LNCAP (cell line): ENCODE data around the gene SOX11.

Source experiments
- TF ChIP-seq, protein P1 (sequence below): fragments of 450-650 bp; IDR thresholded peaks from 2 replicates; pipeline ENCODE4 v1.5.1; 2017; ENCODE audit warnings: mild to moderate bottlenecking

Gene SOX11

DNA sequence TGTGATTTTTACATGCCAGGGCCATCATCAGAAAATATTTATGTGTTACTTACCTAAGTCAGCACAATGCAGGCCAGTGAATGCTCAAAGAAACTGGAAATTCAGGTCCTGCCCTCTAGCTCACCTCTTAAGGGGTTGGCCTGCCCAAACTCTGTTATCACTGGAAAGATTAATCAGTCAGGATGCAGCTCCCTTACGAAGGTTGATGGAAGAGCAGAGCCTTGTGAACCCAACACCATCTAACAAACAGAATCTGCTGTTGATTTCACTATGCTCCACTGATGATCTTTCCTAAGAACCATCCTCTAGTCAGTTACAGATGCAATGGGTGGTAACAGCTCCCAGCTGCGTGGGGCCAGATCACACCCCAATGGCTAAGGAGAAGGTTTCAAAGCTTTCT lies 38.2 kb downstream of the SOX11 start:
- TF ChIP-seq, protein P1, sequence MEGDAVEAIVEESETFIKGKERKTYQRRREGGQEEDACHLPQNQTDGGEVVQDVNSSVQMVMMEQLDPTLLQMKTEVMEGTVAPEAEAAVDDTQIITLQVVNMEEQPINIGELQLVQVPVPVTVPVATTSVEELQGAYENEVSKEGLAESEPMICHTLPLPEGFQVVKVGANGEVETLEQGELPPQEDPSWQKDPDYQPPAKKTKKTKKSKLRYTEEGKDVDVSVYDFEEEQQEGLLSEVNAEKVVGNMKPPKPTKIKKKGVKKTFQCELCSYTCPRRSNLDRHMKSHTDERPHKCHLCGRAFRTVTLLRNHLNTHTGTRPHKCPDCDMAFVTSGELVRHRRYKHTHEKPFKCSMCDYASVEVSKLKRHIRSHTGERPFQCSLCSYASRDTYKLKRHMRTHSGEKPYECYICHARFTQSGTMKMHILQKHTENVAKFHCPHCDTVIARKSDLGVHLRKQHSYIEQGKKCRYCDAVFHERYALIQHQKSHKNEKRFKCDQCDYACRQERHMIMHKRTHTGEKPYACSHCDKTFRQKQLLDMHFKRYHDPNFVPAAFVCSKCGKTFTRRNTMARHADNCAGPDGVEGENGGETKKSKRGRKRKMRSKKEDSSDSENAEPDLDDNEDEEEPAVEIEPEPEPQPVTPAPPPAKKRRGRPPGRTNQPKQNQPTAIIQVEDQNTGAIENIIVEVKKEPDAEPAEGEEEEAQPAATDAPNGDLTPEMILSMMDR, result no peak

DNA sequence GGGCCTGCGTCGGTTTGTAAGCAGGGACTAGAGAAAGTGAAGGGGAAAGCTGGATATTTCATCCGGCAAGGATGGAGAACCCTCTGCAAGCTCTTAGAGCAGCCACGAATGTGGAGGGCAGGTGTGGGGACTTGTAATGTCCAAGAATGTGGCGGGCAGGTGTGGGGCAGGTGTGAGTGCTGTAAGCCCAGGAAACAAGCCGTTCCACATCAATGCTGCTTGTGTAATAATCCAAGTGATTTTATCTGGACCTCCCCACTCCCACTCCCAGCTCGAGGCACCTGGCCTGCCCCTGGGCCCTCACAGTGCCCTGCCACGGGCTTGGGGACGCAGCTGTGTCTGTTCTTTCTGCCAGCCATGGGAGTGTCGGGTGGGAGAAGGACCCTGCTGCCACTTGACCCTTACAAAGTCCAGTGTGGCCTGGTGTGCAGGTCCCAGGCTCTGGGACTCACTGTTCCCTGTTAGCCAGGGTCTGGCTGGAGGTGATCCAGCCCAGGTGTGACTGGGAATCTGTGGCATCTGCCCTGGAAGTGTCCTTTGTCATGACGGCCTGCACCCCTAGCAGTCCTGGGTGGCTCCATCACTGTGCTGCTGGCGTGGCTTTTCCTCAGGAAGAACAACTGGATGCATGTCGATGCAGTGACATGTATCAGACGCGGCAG lies 42.8 kb downstream of the SOX11 start:
- TF ChIP-seq, protein P1, result no peak

DNA sequence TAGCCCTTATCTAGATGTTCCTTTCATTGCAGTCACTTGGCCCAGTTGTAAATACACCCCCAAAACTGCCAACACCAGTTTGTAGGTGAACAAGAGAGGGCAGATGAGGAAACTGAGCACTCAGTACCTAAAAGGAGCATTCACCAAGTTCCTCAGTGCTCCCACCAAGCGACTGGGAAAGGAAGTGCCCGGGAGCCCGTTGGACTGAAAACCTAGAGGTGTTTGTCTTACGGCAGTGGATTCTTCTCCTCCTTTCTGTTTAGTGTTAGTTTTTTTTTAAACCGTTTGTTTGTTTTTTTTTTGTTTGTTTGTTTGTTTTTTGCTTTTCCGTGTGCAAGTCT lies 43.3 kb downstream of the SOX11 start:
- TF ChIP-seq, protein P1, result no peak

DNA sequence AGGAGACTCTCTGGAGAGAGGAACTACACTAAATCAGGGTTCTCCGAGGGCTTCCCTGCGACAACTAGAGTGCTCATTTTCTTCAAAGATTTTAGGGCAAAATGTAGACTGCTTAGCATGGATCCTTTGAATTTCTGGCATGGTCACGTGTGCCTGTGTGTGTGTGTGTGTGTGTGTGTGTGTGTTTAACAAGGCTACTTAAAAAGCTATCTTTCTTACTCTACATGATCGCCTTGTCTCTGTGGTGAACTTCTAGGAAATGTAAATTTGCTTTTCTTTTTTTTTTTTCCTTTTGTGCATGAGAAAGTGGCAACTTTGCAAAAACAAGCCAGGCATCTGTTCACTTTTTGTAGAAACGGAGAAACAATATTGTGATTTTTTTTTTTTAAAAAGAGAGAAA lies 43.9 kb downstream of the SOX11 start:
- TF ChIP-seq, protein P1, result no peak

DNA sequence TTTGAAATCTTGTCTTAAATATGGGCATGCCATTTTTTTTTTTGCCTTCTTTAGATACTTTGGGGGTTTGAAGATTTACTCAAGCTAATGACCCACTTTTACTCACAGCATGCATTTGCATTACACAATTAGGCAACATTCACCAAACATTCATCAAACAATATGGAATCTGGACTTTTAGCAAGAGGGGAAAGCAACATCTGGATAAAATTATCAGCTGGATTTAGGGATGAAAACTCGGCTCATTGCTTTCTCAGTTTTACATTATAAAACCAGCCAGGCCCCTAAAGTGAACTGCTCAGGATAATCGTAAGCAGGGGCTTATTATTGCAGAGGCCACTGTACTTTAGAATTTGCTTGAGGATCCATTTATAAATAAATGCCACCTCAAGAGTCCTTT lies 44.7 kb downstream of the SOX11 start:
- TF ChIP-seq, protein P1, result no peak

DNA sequence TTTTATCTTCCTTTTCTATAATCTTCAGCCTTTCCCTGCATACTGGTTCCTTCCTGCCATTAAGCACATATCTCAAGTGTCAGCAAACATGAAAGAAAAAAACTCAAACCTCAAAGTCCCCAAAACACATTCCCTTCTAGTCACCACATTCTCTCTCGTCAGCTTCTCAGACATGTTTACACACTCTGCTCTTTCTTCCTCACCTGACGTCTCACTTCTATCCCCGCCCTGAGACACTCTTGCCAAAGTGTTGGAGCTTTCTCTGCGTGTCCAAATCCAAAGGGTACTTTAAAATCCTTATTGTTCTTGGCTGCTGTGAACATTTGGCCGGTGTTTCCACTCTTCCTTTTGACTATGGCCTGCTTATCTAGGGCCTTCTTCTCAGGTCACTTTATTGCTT lies 47.9 kb downstream of the SOX11 start:
- TF ChIP-seq, protein P1, result no peak

DNA sequence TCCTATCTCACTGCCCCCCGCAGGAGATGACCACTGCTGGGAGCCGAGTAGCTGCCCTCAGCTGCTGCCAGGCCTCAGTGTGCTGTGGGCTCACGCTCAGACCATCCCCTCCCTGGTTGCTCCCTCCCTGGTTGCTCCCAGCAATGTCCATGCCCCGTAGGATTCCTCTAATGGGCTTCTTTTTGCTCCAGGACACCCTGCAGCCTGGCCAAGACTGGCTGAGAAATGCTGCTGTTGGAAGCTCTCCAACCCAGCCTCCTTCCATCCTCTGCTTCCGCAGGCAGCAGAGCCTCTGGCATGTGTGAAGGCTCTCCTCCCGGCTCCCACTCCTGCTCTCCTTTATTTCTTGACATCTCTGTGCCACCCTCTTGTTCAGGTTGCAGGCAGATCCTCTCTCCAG lies 48.6 kb downstream of the SOX11 start:
- TF ChIP-seq, protein P1, result no peak

DNA sequence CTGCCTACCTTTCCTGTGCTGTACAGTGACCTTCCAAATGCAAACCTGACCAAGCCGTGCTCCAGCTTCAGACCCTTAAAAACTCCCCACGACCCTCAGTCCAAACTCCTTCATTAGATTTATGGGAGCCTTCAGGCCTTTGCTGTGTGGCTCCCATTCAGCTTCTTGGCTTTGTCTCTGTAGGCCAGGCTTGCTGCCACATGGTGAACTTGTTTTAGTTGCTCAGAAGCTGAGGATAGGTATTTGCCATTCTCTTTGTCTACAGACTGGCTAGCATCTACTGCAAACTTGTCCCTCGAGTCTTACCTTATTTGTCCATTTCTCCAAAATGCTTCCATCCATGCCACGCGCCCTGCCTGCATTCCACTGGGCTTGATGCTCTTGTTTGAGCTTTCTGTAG lies 49.1 kb downstream of the SOX11 start:
- TF ChIP-seq, protein P1, result no peak
